ENCODE measurements around the gene DNAH10. TPM values are rescaled to one million over a fixed set of nuclear protein-coding genes. Genes with fewer than 3 reads are reported as not detected.

DNAH10 gene
- total RNA-seq, 1 donor from 2014 or later = 1.2 TPM

- Mint-ChIP-seq H3K4me1 (ENCODE audit: low read depth) (peaks cover 41% of the 10 kb centered on the region), H3K36me3 (ENCODE audit: low read depth) (peaks cover 4% of the 10 kb centered on the region), H3K4me3 (ENCODE audit: unreplicated experiment) (no peak overlapping the region), H3K27me3 (ENCODE audit: low read depth) (no peaks in the 10 kb centered on the region), H3K27ac (ENCODE audit: unreplicated experiment) (peak overlapping the region; percentile 39), H3K9me3 (ENCODE audit: low read depth) (no peaks in the 10 kb centered on the region)
- DNase-seq (ENCODE audit: low spot score) = no peak
- no peak for TF ChIP-seq CTCF (IDR thresholded peaks at IDR 0.05)
These were observed 189.9 kb downstream of the DNAH10 start for GRCh38 chr12:123952037-123952436.

DNA sequence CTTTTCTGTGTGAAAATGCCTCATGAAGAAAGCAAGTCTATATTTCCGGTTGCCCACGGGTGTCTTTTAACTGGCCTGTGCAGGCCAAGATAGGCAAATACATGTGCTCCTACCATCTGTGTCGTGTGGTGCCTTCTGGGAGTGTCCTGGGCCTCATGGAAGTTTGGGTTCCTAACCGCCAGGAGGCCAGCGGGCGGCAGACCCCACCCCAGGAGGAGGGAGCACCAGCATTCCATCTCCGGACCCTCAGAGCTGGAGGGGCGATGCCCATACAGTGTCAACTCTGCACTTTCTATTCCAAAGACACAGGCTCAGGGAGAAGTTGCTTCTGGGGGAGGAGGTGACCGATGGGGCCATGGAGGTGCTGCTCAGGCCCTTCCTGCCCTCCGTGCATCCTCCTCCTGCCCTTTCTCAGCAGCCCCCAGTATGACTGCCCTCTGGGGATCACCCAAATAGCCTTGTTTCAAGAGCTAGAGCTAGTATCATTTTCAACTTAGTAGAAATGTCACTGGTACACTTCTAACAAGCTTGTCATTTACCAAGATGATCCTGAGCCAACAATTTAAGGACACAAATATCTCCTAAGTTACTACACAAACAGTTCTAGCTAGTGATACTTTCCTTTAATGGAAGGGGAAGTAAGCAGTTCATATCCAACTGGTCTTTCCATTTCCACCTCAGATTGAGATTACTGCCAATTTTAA, 192.7 kb downstream of the DNAH10 start:
- no peak overlapping the region for H3K27ac Mint-ChIP-seq (ENCODE audit: unreplicated experiment)
- no peak overlapping the region for H3K4me3 Mint-ChIP-seq (ENCODE audit: unreplicated experiment)
- H3K36me3 Mint-ChIP-seq (ENCODE audit: low read depth) = peaks cover 3% of the 10 kb centered on the region
- no peaks in the 10 kb centered on the region for H3K27me3 Mint-ChIP-seq (ENCODE audit: low read depth)
- TF ChIP-seq CTCF (IDR thresholded peaks at IDR 0.05) = no peak
- DNase-seq (ENCODE audit: low spot score) = no peak
- peaks cover 32% of the 10 kb centered on the region for H3K4me1 Mint-ChIP-seq (ENCODE audit: low read depth)
- no peaks in the 10 kb centered on the region for H3K9me3 Mint-ChIP-seq (ENCODE audit: low read depth)

DNA sequence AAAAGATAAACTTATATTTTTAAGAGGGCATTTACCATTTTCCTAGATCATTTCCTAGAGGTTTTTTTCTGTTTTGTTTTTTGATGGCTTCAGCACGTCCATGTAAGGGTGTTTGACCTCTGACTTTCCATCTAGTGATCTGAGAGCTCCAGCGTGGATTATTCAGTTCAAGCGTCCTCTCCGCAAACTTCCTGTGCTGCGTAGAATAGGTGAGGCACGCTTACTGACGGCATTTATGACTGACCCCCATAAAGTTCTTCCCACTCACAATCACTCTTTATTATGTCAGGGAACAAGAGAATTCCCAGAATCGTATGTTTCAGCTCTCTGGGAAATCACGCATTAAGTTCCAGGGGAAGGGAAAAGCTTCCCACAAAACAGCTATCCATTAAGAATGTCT, 194.1 kb downstream of the DNAH10 start:
- H3K4me3 Mint-ChIP-seq (ENCODE audit: unreplicated experiment) = no peak overlapping the region
- no peak for TF ChIP-seq CTCF (IDR thresholded peaks at IDR 0.05)
- no peak overlapping the region for H3K27ac Mint-ChIP-seq (ENCODE audit: unreplicated experiment)
- H3K36me3 Mint-ChIP-seq (ENCODE audit: low read depth) = peaks cover 1% of the 10 kb centered on the region
- H3K9me3 Mint-ChIP-seq (ENCODE audit: low read depth) = no peaks in the 10 kb centered on the region
- no peak for DNase-seq (ENCODE audit: low spot score)
- H3K27me3 Mint-ChIP-seq (ENCODE audit: low read depth) = no peaks in the 10 kb centered on the region
- H3K4me1 Mint-ChIP-seq (ENCODE audit: low read depth) = peaks cover 19% of the 10 kb centered on the region

GRCh38 chr12:123957196-123957595, 195.1 kb downstream of the DNAH10 start:
- no peak for DNase-seq (ENCODE audit: low spot score)
- Mint-ChIP-seq H3K27ac (ENCODE audit: unreplicated experiment) (no peak overlapping the region), H3K4me1 (ENCODE audit: low read depth) (peaks cover 10% of the 10 kb centered on the region), H3K9me3 (ENCODE audit: low read depth) (no peaks in the 10 kb centered on the region), H3K27me3 (ENCODE audit: low read depth) (no peaks in the 10 kb centered on the region), H3K4me3 (ENCODE audit: unreplicated experiment) (no peak overlapping the region), H3K36me3 (ENCODE audit: low read depth) (peaks cover 1% of the 10 kb centered on the region)
- TF ChIP-seq CTCF (IDR thresholded peaks at IDR 0.05) = no peak

- H3K4me1 Mint-ChIP-seq (ENCODE audit: low read depth) = peaks cover 5% of the 10 kb centered on the region
- no peaks in the 10 kb centered on the region for H3K27me3 Mint-ChIP-seq (ENCODE audit: low read depth)
- H3K36me3 Mint-ChIP-seq (ENCODE audit: low read depth) = peaks cover 1% of the 10 kb centered on the region
- no peak for DNase-seq (ENCODE audit: low spot score)
- no peak for TF ChIP-seq CTCF (IDR thresholded peaks at IDR 0.05)
- H3K4me3 Mint-ChIP-seq (ENCODE audit: unreplicated experiment) = no peak overlapping the region
- no peak overlapping the region for H3K27ac Mint-ChIP-seq (ENCODE audit: unreplicated experiment)
- H3K9me3 Mint-ChIP-seq (ENCODE audit: low read depth) = no peaks in the 10 kb centered on the region
These were observed 196.4 kb downstream of the DNAH10 start for GRCh38 chr12:123958462-123958861.
